ENCODE results near the gene GLRA1. TPM values are rescaled to one million over a fixed set of nuclear protein-coding genes. Genes with fewer than 3 reads are reported as not detected.

The GLRA1 gene
- total RNA-seq, 2 donors from 2014 or later: not detected

GRCh38 chr5:151798674-151799073 lies 126.0 kb downstream of the GLRA1 start:
- no peaks in the 10 kb centered on the region for H3K27me3 ChIP-seq (replicated peaks; ENCODE audit: insufficient read depth)
- no peak for TF ChIP-seq CTCF (IDR thresholded peaks at IDR 0.05)
- TF ChIP-seq POLR2AphosphoS5 (IDR thresholded peaks at IDR 0.05): no peak
- TF ChIP-seq POLR2A (IDR thresholded peaks at IDR 0.05): no peak
- 92% methylated on average over 3 of the region's 3 CpGs for WGBS
- H3K9me3 ChIP-seq: no peaks in the 10 kb centered on the region
- no peak for DNase-seq (ENCODE audit: low spot score)
- H3K4me1 ChIP-seq (replicated peaks): no peaks in the 10 kb centered on the region
- no peak overlapping the region for H3K27ac ChIP-seq
- H3K36me3 ChIP-seq: peaks cover 12 to 13% of the 10 kb centered on the region in 2 donors
- intact Hi-C loops (cut with DNase I): no loop called here
- H3K4me3 ChIP-seq: no peak overlapping the region

GRCh38 chr5:151795426-151795825 lies 129.2 kb downstream of the GLRA1 start:
- H3K9me3 ChIP-seq: no peaks in the 10 kb centered on the region
- intact Hi-C loops (cut with DNase I): no loop called here
- no peak for DNase-seq (ENCODE audit: low spot score)
- no peaks in the 10 kb centered on the region for H3K4me1 ChIP-seq (replicated peaks)
- WGBS: 81% methylated on average over 1 of the region's 1 CpG
- peaks cover 6 to 13% of the 10 kb centered on the region in 2 donors for H3K36me3 ChIP-seq
- H3K4me3 ChIP-seq: no peak overlapping the region
- H3K27ac ChIP-seq: no peak overlapping the region
- H3K27me3 ChIP-seq (replicated peaks; ENCODE audit: insufficient read depth): no peaks in the 10 kb centered on the region
- TF ChIP-seq CTCF (IDR thresholded peaks at IDR 0.05) (no peak), POLR2A (IDR thresholded peaks at IDR 0.05) (no peak), POLR2AphosphoS5 (IDR thresholded peaks at IDR 0.05) (no peak)

- Histone ChIP-seq H3K36me3 (peaks cover 6 to 8% of the 10 kb centered on the region in 2 donors), H3K27ac (no peak overlapping the region), H3K4me3 (no peak overlapping the region), H3K4me1 (replicated peaks) (no peaks in the 10 kb centered on the region), H3K27me3 (replicated peaks; ENCODE audit: insufficient read depth) (no peaks in the 10 kb centered on the region), H3K9me3 (no peaks in the 10 kb centered on the region)
- no peak for DNase-seq (ENCODE audit: low spot score)
- TF ChIP-seq POLR2A (IDR thresholded peaks at IDR 0.05): no peak
- no peak for TF ChIP-seq POLR2AphosphoS5 (IDR thresholded peaks at IDR 0.05)
- TF ChIP-seq CTCF (IDR thresholded peaks at IDR 0.05): no peak
- 62% methylated on average over 3 of the region's 3 CpGs for whole genome bisulfite sequencing
- intact Hi-C loops (cut with DNase I): no loop called here
Measured at GRCh38 chr5:151793358-151793757, 131.3 kb downstream of the GLRA1 start.

GRCh38 chr5:151787817-151788216 lies 136.8 kb downstream of the GLRA1 start:
- H3K27me3 ChIP-seq (replicated peaks; ENCODE audit: insufficient read depth): no peaks in the 10 kb centered on the region
- no peaks in the 10 kb centered on the region for H3K36me3 ChIP-seq
- 82% methylated on average over 6 of the region's 6 CpGs for WGBS
- no peaks in the 10 kb centered on the region for H3K9me3 ChIP-seq
- no peak overlapping the region for H3K27ac ChIP-seq
- H3K4me3 ChIP-seq: no peak overlapping the region
- no peaks in the 10 kb centered on the region for H3K4me1 ChIP-seq (replicated peaks)
- intact Hi-C loops (cut with DNase I): no loop called here
- TF ChIP-seq POLR2A (IDR thresholded peaks at IDR 0.05) (no peak), CTCF (IDR thresholded peaks at IDR 0.05) (no peak), POLR2AphosphoS5 (IDR thresholded peaks at IDR 0.05) (no peak)
- DNase-seq (ENCODE audit: low spot score): no peak

- TF ChIP-seq POLR2A (IDR thresholded peaks at IDR 0.05) (no peak), POLR2AphosphoS5 (IDR thresholded peaks at IDR 0.05) (no peak), CTCF (IDR thresholded peaks at IDR 0.05) (no peak)
- intact Hi-C loops (cut with DNase I): no loop called here
- H3K36me3 ChIP-seq: no peaks in the 10 kb centered on the region
- no peaks in the 10 kb centered on the region for H3K4me1 ChIP-seq (replicated peaks)
- no peaks in the 10 kb centered on the region for H3K27me3 ChIP-seq (replicated peaks; ENCODE audit: insufficient read depth)
- no peak overlapping the region for H3K4me3 ChIP-seq
- H3K27ac ChIP-seq: no peak overlapping the region
- H3K9me3 ChIP-seq: no peaks in the 10 kb centered on the region
- DNase-seq (ENCODE audit: low spot score): no peak
- WGBS: 61% methylated on average over 4 of the region's 4 CpGs
Measured at GRCh38 chr5:151786468-151786867, 138.2 kb downstream of the GLRA1 start.

Measured in prostate gland (tissue), 2 donors.